ENCODE results near the gene TTC27. TPM values are rescaled to one million over a fixed set of nuclear protein-coding genes. Genes with fewer than 3 reads are reported as not detected.

TTC27 gene
- total and polyA plus RNA-seq, 4 donors, result 3.5 to 13.5 (median 6.3) TPM

- H3K27me3 ChIP-seq (ENCODE audit: control insufficient read depth in 4 of 4, insufficient read depth in 4 of 4, low read length in 3 of 4), result no peaks in the 10 kb centered on the region
- no peak overlapping the region for H3K27ac ChIP-seq (ENCODE audit: low read depth in 1 of 2, low read length in 2 of 2)
- H3K9ac ChIP-seq (ENCODE audit: low read depth in 1 of 2, low read length in 2 of 2), result no peak overlapping the region
- H3K4me1 ChIP-seq (ENCODE audit: control insufficient read depth in 4 of 4, insufficient read depth in 4 of 4, low read length in 3 of 4), result no peaks in the 10 kb centered on the region
- H3K36me3 ChIP-seq (ENCODE audit: control insufficient read depth in 4 of 4, insufficient read depth in 3 of 4, low read depth in 1 of 4, low read length in 3 of 4), result no peaks in the 10 kb centered on the region
- DNase-seq (ENCODE audit: low spot score), result no peak
- H3K9me3 ChIP-seq (ENCODE audit: control insufficient read depth in 4 of 4, low read length in 3 of 4), result no peaks in the 10 kb centered on the region
- H3K4me3 ChIP-seq (ENCODE audit: low read depth in 1 of 3, low read length in 3 of 3), result no peak overlapping the region
- no peak for TF ChIP-seq SP1 (IDR thresholded peaks at IDR 0.05)
- no peak for TF ChIP-seq CTCF (IDR thresholded peaks at IDR 0.05; ENCODE audit: low read depth, low read length, missing input control)
Observed at GRCh38 chr2:32860385-32860784, 232.5 kb downstream of the TTC27 start.

- Histone ChIP-seq H3K4me3 (ENCODE audit: low read depth in 1 of 3, low read length in 3 of 3) (no peak overlapping the region), H3K27ac (ENCODE audit: low read depth in 1 of 2, low read length in 2 of 2) (no peak overlapping the region), H3K9me3 (ENCODE audit: control insufficient read depth in 4 of 4, low read length in 3 of 4) (no peaks in the 10 kb centered on the region), H3K36me3 (ENCODE audit: control insufficient read depth in 4 of 4, insufficient read depth in 3 of 4, low read depth in 1 of 4, low read length in 3 of 4) (no peaks in the 10 kb centered on the region), H3K4me1 (ENCODE audit: control insufficient read depth in 4 of 4, insufficient read depth in 4 of 4, low read length in 3 of 4) (no peaks in the 10 kb centered on the region), H3K27me3 (ENCODE audit: control insufficient read depth in 4 of 4, insufficient read depth in 4 of 4, low read length in 3 of 4) (no peaks in the 10 kb centered on the region), H3K9ac (ENCODE audit: low read depth in 1 of 2, low read length in 2 of 2) (no peak overlapping the region)
- DNase-seq (ENCODE audit: low spot score), result no peak
- no peak for TF ChIP-seq CTCF (IDR thresholded peaks at IDR 0.05; ENCODE audit: low read depth, low read length, missing input control)
- no peak for TF ChIP-seq ATF3 (IDR thresholded peaks at IDR 0.05)
- no peak for TF ChIP-seq RAD21 (IDR thresholded peaks at IDR 0.05)
- no peak for TF ChIP-seq RXRA (IDR thresholded peaks at IDR 0.05)
- TF ChIP-seq FOXA2 (IDR thresholded peaks at IDR 0.05), result no peak
- 83% methylated on average over 4 of the region's 4 CpGs for WGBS
Observed at GRCh38 chr2:32862269-32863055, 234.6 kb downstream of the TTC27 start.

GRCh38 chr2:32863326-32863725, 235.5 kb downstream of the TTC27 start:
- no peak overlapping the region for H3K9ac ChIP-seq (ENCODE audit: low read depth in 1 of 2, low read length in 2 of 2)
- no peaks in the 10 kb centered on the region for H3K9me3 ChIP-seq (ENCODE audit: control insufficient read depth in 4 of 4, low read length in 3 of 4)
- no peak for DNase-seq (ENCODE audit: low spot score)
- H3K27me3 ChIP-seq (ENCODE audit: control insufficient read depth in 4 of 4, insufficient read depth in 4 of 4, low read length in 3 of 4), result no peaks in the 10 kb centered on the region
- no peaks in the 10 kb centered on the region for H3K4me1 ChIP-seq (ENCODE audit: control insufficient read depth in 4 of 4, insufficient read depth in 4 of 4, low read length in 3 of 4)
- no peak overlapping the region for H3K4me3 ChIP-seq (ENCODE audit: low read depth in 1 of 3, low read length in 3 of 3)
- no peak overlapping the region for H3K27ac ChIP-seq (ENCODE audit: low read depth in 1 of 2, low read length in 2 of 2)
- no peaks in the 10 kb centered on the region for H3K36me3 ChIP-seq (ENCODE audit: control insufficient read depth in 4 of 4, insufficient read depth in 3 of 4, low read depth in 1 of 4, low read length in 3 of 4)
- 82% methylated on average over 2 of the region's 2 CpGs for WGBS
- no peak for TF ChIP-seq RAD21 (IDR thresholded peaks at IDR 0.05)
- TF ChIP-seq GABPA (IDR thresholded peaks at IDR 0.05 in 1 of 2, conservative IDR thresholded peaks at IDR 0.05 in 1 of 2), result no peak
- TF ChIP-seq TAF1 (conservative IDR thresholded peaks at IDR 0.05), result no peak
- no peak for TF ChIP-seq HNF4G (IDR thresholded peaks at IDR 0.05)
- no peak for TF ChIP-seq FOXA1 (IDR thresholded peaks at IDR 0.05)
- TF ChIP-seq MAX (IDR thresholded peaks at IDR 0.05), result no peak
- TF ChIP-seq ZBTB33 (IDR thresholded peaks at IDR 0.05), result no peak
- no peak for TF ChIP-seq SP1 (IDR thresholded peaks at IDR 0.05)
- no peak for TF ChIP-seq NR2F2 (IDR thresholded peaks at IDR 0.05)
- TF ChIP-seq FOXA2 (IDR thresholded peaks at IDR 0.05), result no peak
- no peak for TF ChIP-seq REST (IDR thresholded peaks at IDR 0.05)
- TF ChIP-seq ATF3 (IDR thresholded peaks at IDR 0.05), result no peak
- TF ChIP-seq RXRA (IDR thresholded peaks at IDR 0.05), result no peak
- TF ChIP-seq YY1 (IDR thresholded peaks at IDR 0.05), result no peak
- TF ChIP-seq JUND (IDR thresholded peaks at IDR 0.05), result no peak
- TF ChIP-seq EGR1 (IDR thresholded peaks at IDR 0.05; ENCODE audit: low read depth in 2 of 2), result no peak

Data from liver (tissue), 9 donors.